HFFc6 (cell line): Measurements from ENCODE around the gene TPM3. TPM values are rescaled to one million over a fixed set of nuclear protein-coding genes. Genes with fewer than 3 reads are reported as not detected.
"Not testable (repeated sequence)": the region's sequence is repeated elsewhere in the genome, so short reads cannot be mapped to it uniquely, and the experiment has no call there.

Source experiments
- DNase-seq: peaks from one replicate; pipeline ENCODE4 v3.0.0-alpha.2; 2018
- H3K27ac Mint-ChIP-seq: 2 replicates; pipeline ENCODE4 v1.8.0; 2020; ENCODE audit warnings: mild to moderate bottlenecking, mixed read lengths
- H3K27me3 Mint-ChIP-seq: 2 replicates; pipeline ENCODE4 v1.8.0; 2021; ENCODE audit warnings: mild to moderate bottlenecking, moderate library complexity, mixed read lengths; ENCODE audit not compliant: insufficient read depth
- H3K36me3 Mint-ChIP-seq: 2 replicates; pipeline ENCODE4 v1.8.0; 2021; ENCODE audit warnings: low read depth, mixed read lengths
- H3K4me1 Mint-ChIP-seq: 2 replicates; pipeline ENCODE4 v1.8.0; 2020; ENCODE audit warnings: low read depth, mixed read lengths
- H3K4me3 Mint-ChIP-seq: 2 replicates; pipeline ENCODE4 v1.8.0; 2020; ENCODE audit warnings: mild to moderate bottlenecking, moderate library complexity, mixed read lengths
- H3K9me3 Mint-ChIP-seq: 2 replicates; pipeline ENCODE4 v1.8.0; 2020; ENCODE audit warnings: mild to moderate bottlenecking, mixed read lengths
- total RNA-seq, 6 experiments: library from RNA; stranded (reverse); fragmentation: NEBNext Ultra II Directional; extraction: Animal tissue kit (Norgen Biotek cat#: 25700); gene quantifications; 2 replicates in 1 of 6; 3 replicates in 5 of 6; pipeline ENCODE4 v1.2.3, GENCODE V29; 2021
- TF ChIP-seq, protein P1 (sequence below): fragments of 200-600 bp; sonication (generic); IDR thresholded peaks from 2 replicates; pipeline ENCODE4 v1.5.0; 2021; ENCODE audit warnings: antibody characterized with exemption, mild to moderate bottlenecking

Gene TPM3
- total RNA-seq, 6 experiments from 2014 or later: 503 to 809 (median 701) TPM

DNA sequence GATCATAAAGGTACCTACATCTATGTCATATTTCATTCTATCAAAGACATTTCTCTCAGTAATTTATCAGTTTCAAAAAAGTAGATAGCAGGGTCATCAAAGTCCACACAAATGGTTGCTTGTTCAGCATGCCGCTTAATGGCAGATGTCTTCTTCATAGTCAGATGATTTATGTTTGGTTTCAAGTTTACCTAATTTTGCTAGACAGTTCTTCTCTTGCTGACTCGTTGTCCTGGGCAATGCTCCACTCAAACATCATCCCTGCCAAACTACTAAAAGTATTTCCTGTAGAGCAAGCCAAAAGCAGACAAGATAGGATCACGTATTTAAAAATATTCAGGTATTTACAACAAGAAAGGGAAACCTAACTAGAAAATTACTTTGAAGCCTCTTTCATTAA is 50.7 kb downstream of the TPM3 start:
- no peak overlapping the region; the same call in 1 of the 2 replicates for H3K27ac Mint-ChIP-seq
- no peaks in the 10 kb centered on the region for H3K27me3 Mint-ChIP-seq
- no peaks in the 10 kb centered on the region for H3K36me3 Mint-ChIP-seq
- peaks cover 10% of the 10 kb centered on the region for H3K4me1 Mint-ChIP-seq
- no peak overlapping the region for H3K4me3 Mint-ChIP-seq
- DNase-seq: peak; percentile 41
- no peaks in the 10 kb centered on the region for H3K9me3 Mint-ChIP-seq
- TF ChIP-seq, protein P1, sequence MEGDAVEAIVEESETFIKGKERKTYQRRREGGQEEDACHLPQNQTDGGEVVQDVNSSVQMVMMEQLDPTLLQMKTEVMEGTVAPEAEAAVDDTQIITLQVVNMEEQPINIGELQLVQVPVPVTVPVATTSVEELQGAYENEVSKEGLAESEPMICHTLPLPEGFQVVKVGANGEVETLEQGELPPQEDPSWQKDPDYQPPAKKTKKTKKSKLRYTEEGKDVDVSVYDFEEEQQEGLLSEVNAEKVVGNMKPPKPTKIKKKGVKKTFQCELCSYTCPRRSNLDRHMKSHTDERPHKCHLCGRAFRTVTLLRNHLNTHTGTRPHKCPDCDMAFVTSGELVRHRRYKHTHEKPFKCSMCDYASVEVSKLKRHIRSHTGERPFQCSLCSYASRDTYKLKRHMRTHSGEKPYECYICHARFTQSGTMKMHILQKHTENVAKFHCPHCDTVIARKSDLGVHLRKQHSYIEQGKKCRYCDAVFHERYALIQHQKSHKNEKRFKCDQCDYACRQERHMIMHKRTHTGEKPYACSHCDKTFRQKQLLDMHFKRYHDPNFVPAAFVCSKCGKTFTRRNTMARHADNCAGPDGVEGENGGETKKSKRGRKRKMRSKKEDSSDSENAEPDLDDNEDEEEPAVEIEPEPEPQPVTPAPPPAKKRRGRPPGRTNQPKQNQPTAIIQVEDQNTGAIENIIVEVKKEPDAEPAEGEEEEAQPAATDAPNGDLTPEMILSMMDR: no peak

DNA sequence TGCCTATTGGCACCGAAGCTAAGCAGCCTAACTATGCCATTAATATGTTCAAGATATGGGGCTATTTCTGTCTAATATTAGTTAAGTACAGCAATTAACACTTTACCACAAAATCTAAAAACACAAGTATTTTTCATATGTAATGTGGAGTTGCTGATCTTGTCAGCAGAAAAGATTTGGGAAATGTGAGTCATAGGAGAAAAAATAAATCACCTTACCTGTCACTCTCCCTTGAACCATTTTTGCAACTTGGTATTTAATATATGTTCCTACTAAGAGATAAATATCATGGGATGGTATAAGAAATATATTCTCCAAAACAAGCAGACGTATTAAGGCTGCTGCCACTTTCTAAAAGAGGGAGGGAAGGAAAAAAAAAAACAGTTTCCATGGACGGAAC is 54.0 kb downstream of the TPM3 start:
- Mint-ChIP-seq H3K27ac (no peak overlapping the region), H3K27me3 (no peaks in the 10 kb centered on the region), H3K9me3 (no peaks in the 10 kb centered on the region), H3K36me3 (no peaks in the 10 kb centered on the region), H3K4me1 (peaks cover 10% of the 10 kb centered on the region), H3K4me3 (no peak overlapping the region)
- no peak for DNase-seq
- TF ChIP-seq, protein P1: no peak

DNA sequence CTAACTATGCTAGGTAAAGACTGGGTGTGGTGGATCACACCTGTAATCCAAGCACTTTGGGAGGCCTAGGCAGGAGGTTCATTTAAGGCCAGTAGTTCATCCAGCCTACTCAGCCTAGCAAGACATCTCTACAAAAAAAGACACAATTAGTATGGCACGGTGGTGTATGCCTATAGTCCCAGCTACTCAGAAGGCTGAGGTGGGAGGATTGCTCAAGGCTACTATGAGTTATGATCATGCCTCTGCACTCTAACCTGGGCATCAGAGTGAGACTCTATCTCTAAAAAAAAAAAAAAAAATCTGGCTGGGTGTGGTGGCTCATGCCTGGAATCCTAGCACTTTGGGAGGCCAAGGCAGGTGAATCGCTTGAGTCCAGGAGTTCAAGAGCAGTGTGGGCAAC is 58.6 kb downstream of the TPM3 start:
- no peak overlapping the region for H3K4me3 Mint-ChIP-seq
- peaks cover 12% of the 10 kb centered on the region for H3K4me1 Mint-ChIP-seq
- DNase-seq: no peak
- H3K27ac Mint-ChIP-seq: no peak overlapping the region
- no peaks in the 10 kb centered on the region for H3K36me3 Mint-ChIP-seq
- H3K27me3 Mint-ChIP-seq: no peaks in the 10 kb centered on the region
- no peaks in the 10 kb centered on the region for H3K9me3 Mint-ChIP-seq
- TF ChIP-seq, protein P1: no peak

DNA sequence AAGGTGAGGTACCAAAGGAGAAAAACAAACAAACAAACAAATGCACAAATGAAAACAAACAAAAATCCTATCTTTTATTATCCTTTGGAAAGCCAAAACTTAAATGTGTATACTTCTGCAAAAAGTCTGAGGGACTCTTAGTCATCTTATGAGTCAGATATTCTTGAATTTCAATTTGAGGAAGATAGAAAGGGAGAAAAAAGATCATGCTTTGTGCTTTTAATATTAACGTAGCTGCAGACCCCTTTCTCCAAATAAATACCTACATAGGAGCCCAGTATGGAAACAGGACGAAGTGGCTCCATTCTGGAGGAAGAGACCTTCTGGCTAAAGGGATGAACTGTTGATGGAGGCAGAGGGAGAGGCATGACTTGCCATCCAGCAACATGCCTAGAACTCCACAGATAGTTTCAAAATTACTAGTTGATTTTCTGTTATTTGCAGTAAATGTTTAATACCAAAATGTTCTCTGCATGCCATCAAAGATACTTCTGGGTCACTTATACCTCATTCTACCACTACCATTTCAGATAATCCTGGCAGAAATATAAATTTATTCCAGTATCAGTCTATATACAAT is 62.4 kb downstream of the TPM3 start:
- Mint-ChIP-seq H3K36me3 (no peaks in the 10 kb centered on the region), H3K27me3 (peaks cover 3% of the 10 kb centered on the region), H3K27ac (peak overlapping the region; percentile 13; the same call in 1 of the 2 replicates), H3K4me3 (peak overlapping the region; percentile 35), H3K4me1 (peaks cover 12% of the 10 kb centered on the region), H3K9me3 (no peaks in the 10 kb centered on the region)
- TF ChIP-seq, protein P1: no peak
- DNase-seq: no peak

DNA sequence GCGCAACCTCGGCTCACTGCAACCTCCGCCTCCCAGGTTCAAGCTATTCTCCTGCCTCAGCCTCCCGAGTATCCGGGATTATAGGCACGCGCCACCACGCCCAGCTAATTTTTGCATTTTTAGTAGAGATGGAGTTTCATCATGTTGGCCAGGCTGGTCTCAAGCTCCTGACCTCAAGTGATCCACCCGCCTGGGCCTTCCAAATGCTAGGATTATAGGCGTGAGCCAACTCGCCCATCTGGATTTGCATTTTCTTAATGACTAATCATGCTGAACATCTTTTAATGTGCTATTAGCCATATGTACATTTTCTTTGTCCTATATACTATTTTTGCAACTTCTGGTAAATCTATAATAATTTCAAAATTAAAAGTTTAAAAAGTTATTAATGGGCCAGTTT is 68.7 kb downstream of the TPM3 start:
- H3K27ac Mint-ChIP-seq, H3K27me3 Mint-ChIP-seq, H3K4me3 Mint-ChIP-seq, H3K9me3 Mint-ChIP-seq, H3K4me1 Mint-ChIP-seq, H3K36me3 Mint-ChIP-seq, DNase-seq: not testable (repeated sequence)

DNA sequence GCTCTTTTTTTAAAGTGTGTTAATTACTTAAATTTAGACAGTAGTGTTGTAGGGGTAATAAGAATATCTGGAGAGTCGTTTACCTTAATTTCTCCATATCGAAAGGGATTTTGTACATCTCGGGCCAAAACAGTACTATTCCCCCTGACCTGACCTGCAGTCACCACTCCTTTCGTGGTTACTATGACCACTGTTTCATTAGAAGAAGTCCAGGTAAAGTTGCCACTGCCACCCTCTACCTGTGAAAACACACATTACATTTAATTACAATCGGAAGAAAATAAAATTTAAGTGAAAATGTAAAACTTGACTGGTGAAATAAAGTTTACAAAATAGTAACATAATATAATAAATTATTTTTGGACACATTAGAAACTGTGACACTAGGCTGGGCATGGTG is 74.3 kb downstream of the TPM3 start:
- H3K27ac Mint-ChIP-seq: no peak overlapping the region

More for the DNA sequence above, 74.3 kb downstream of the TPM3 start:
- no peak overlapping the region for H3K4me3 Mint-ChIP-seq
- no peaks in the 10 kb centered on the region for H3K9me3 Mint-ChIP-seq
- no peak for DNase-seq
- H3K27me3 Mint-ChIP-seq: peaks cover 4% of the 10 kb centered on the region; the same call in 1 of the 2 replicates
- TF ChIP-seq, protein P1: peak; percentile 28; the same call in 1 of the 2 replicates
- no peaks in the 10 kb centered on the region for H3K36me3 Mint-ChIP-seq
- H3K4me1 Mint-ChIP-seq: no peaks in the 10 kb centered on the region
